ENCODE data around the gene SUCO. TPM values are rescaled to one million over a fixed set of nuclear protein-coding genes. Genes with fewer than 3 reads are reported as not detected.

Gene SUCO
- polyA plus RNA-seq, 1 of the 3 experiments (the other 2 are of a cell fraction): 5.4 TPM

DNA sequence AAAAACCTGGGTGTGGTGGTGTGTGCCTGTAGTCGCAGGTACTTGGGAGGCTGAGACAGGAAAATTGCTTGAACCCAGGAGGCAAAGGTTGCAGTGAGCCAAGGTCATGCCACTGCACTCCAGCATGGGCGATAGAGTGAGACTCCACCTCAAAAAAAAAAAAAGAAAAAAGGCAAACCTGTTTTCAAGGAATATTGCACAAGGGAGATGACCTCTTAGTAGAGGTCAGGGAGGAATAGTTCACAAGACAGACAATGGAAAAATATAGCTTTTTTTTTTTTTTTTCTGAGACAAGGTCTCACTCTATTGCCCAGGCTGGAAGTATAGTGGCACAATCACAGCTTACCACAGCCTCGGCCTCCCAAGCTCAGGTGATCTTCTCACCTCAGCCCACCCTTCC, 22.5 kb upstream of the SUCO start:
- 46% methylated on average over 3 of the region's 3 CpGs for WGBS (ENCODE audit: low lambda C conversion rate)
- Histone ChIP-seq H3K4me1 (ENCODE audit: control insufficient read depth in 1 of 2, insufficient read depth in 2 of 2, low read depth in 1 of 2, low read length in 1 of 2) (no peaks in the 10 kb centered on the region), H3K27me3 (ENCODE audit: insufficient read depth) (peaks cover 7% of the 10 kb centered on the region; the same call in 1 of the 2 replicates), H3K4me2 (no peak overlapping the region), H3K4me3 (ENCODE audit: low read depth in 2 of 2, low read length in 1 of 2) (no peak overlapping the region), H3K27ac (ENCODE audit: low read depth in 2 of 2, low read length in 1 of 2) (no peak overlapping the region), H2AFZ (ENCODE audit: low read depth) (no peak overlapping the region), H3K9me2 (no peaks in the 10 kb centered on the region), H3K79me2 (ENCODE audit: insufficient read depth) (no peaks in the 10 kb centered on the region), H3K9ac (no peak overlapping the region), H3K9me3 (no peaks in the 10 kb centered on the region), H3F3A (replicated peaks; ENCODE audit: insufficient read depth) (peaks cover 5% of the 10 kb centered on the region), H4K20me1 (ENCODE audit: insufficient read depth) (no peaks in the 10 kb centered on the region), H3K36me3 (replicated peaks in 1 of 2; ENCODE audit: control insufficient read depth in 1 of 2, insufficient read depth in 2 of 2, low read length in 1 of 2) (peaks cover 0 to 3% of the 10 kb centered on the region in 2 experiments)
- no peak for DNase-seq
- POLR2A ChIA-PET: no interaction called here
- no peak for TF ChIP-seq FOXM1 (IDR thresholded peaks at IDR 0.05; ENCODE audit: low read depth)
- TF ChIP-seq NFIC (IDR thresholded peaks at IDR 0.05; ENCODE audit: borderline replicate concordance): no peak
- TF ChIP-seq TCF12 (IDR thresholded peaks at IDR 0.05): no peak
- no peak for TF ChIP-seq EP300 (IDR thresholded peaks at IDR 0.05; ENCODE audit: borderline replicate concordance in 1 of 2, low read depth in 1 of 2, low read length in 1 of 2)
- no peak for TF ChIP-seq CHD2 (IDR thresholded peaks at IDR 0.05; ENCODE audit: low read length, partially characterized antibody)
- no peak for TF ChIP-seq POLR2AphosphoS5 (IDR thresholded peaks at IDR 0.05; ENCODE audit: low read depth, low read length)
- no peak for TF ChIP-seq GATA2 (CRISPR knock-in tag; IDR thresholded peaks at IDR 0.05)
- TF ChIP-seq, protein P1, sequence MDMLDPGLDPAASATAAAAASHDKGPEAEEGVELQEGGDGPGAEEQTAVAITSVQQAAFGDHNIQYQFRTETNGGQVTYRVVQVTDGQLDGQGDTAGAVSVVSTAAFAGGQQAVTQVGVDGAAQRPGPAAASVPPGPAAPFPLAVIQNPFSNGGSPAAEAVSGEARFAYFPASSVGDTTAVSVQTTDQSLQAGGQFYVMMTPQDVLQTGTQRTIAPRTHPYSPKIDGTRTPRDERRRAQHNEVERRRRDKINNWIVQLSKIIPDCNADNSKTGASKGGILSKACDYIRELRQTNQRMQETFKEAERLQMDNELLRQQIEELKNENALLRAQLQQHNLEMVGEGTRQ (IDR thresholded peaks at IDR 0.05; ENCODE audit: borderline replicate concordance, low read depth, low read length): no peak
- TF ChIP-seq TEAD4 (IDR thresholded peaks at IDR 0.05; ENCODE audit: borderline replicate concordance, insufficient read depth): no peak
- no peak for TF ChIP-seq RCOR1 (IDR thresholded peaks at IDR 0.05; ENCODE audit: low read length)
- TF ChIP-seq TAF1 (IDR thresholded peaks at IDR 0.05; ENCODE audit: borderline replicate concordance, low read depth, low read length): no peak
- TF ChIP-seq, protein P2, sequence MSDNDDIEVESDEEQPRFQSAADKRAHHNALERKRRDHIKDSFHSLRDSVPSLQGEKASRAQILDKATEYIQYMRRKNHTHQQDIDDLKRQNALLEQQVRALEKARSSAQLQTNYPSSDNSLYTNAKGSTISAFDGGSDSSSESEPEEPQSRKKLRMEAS (IDR thresholded peaks at IDR 0.05; ENCODE audit: low read depth): no peak
- no peak for TF ChIP-seq GABPA (IDR thresholded peaks at IDR 0.05; ENCODE audit: low read depth)
- TF ChIP-seq NRF1 (IDR thresholded peaks at IDR 0.05; ENCODE audit: low read depth, low read length): no peak
- CTCF ChIA-PET: interaction anchor here (1.3 kb wide), 1 partner anchor 13 kb away, joined by 3 read pairs; no protein-coding TSS in a partner anchor

DNA sequence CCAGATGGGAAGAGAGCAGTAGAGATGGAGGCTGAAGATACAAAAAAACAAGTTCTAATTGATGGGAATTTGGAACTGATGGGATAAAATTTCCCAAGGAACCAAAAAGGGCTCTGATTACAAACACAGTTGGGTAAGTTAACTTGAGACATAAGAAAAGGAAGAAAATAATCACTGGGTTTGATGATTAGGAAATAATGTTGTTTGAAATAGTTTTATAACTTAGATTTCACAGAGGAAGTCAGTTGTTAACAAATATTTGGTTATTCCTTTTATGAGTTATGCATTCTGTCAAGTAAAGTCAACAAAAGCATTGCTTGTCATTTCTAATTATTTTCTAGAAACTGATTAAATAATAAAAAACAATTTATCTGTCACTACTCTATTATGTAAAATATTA, 20.4 kb upstream of the SUCO start:
- TF ChIP-seq, protein P3, sequence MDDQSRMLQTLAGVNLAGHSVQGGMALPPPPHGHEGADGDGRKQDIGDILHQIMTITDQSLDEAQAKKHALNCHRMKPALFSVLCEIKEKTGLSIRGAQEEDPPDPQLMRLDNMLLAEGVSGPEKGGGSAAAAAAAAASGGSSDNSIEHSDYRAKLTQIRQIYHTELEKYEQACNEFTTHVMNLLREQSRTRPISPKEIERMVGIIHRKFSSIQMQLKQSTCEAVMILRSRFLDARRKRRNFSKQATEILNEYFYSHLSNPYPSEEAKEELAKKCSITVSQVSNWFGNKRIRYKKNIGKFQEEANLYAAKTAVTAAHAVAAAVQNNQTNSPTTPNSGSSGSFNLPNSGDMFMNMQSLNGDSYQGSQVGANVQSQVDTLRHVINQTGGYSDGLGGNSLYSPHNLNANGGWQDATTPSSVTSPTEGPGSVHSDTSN (IDR thresholded peaks at IDR 0.05): no peak
- TF ChIP-seq RXRA (IDR thresholded peaks at IDR 0.05; ENCODE audit: borderline replicate concordance, low read depth): no peak
- TF ChIP-seq ELF1 (IDR thresholded peaks at IDR 0.05): no peak
- TF ChIP-seq MEF2A (IDR thresholded peaks at IDR 0.05; ENCODE audit: borderline replicate concordance, low read depth): no peak
- Histone ChIP-seq H3K9ac (no peak overlapping the region), H3K9me2 (no peaks in the 10 kb centered on the region), H3K27ac (ENCODE audit: low read depth in 2 of 2, low read length in 1 of 2) (no peak overlapping the region), H3K4me1 (ENCODE audit: control insufficient read depth in 1 of 2, insufficient read depth in 2 of 2, low read depth in 1 of 2, low read length in 1 of 2) (no peaks in the 10 kb centered on the region), H4K20me1 (ENCODE audit: insufficient read depth) (no peaks in the 10 kb centered on the region), H3K4me2 (no peak overlapping the region), H3K4me3 (ENCODE audit: low read depth in 2 of 2, low read length in 1 of 2) (no peak overlapping the region), H2AFZ (ENCODE audit: low read depth) (no peak overlapping the region), H3K27me3 (ENCODE audit: insufficient read depth) (no peaks in the 10 kb centered on the region; the same call in 1 of the 2 replicates), H3K36me3 (replicated peaks in 1 of 2; ENCODE audit: control insufficient read depth in 1 of 2, insufficient read depth in 2 of 2, low read length in 1 of 2) (peaks cover 0 to 3% of the 10 kb centered on the region in 2 experiments), H3K79me2 (ENCODE audit: insufficient read depth) (no peaks in the 10 kb centered on the region), H3K9me3 (no peaks in the 10 kb centered on the region), H3F3A (replicated peaks; ENCODE audit: insufficient read depth) (peaks cover 5% of the 10 kb centered on the region)
- DNase-seq: no peak
- ChIA-PET CTCF (interaction anchor here (1.0 kb wide), 1 partner anchor 13 kb away, joined by 3 read pairs; no protein-coding TSS in a partner anchor), POLR2A (interaction anchor here (0.6 kb wide), 1 partner anchor 529 kb away, joined by 3 read pairs; no protein-coding TSS in a partner anchor)

Data from SK-N-SH (cell line).